ENCODE measurements around the gene EPC2. TPM values are rescaled to one million over a fixed set of nuclear protein-coding genes. Genes with fewer than 3 reads are reported as not detected.

EPC2 gene
- polyA plus RNA-seq, 1 of the 3 experiments (the other 2 are of a cell fraction): 8.8 TPM

- TF ChIP-seq CTCF (IDR thresholded peaks at IDR 0.05): no peak
These were observed 120.3 kb downstream of the EPC2 start (continued) for GRCh38 chr2:148764815-148765214.

- H3K9me3 ChIP-seq: no peaks in the 10 kb centered on the region
- TF ChIP-seq REST (IDR thresholded peaks at IDR 0.05; ENCODE audit: low read depth, low read length) (no peak), GATA2 (CRISPR knock-in tag; IDR thresholded peaks at IDR 0.05) (no peak), FOSL2 (IDR thresholded peaks at IDR 0.05; ENCODE audit: borderline replicate concordance, low read depth) (no peak), CHD2 (IDR thresholded peaks at IDR 0.05; ENCODE audit: low read length, partially characterized antibody) (no peak), NFIC (IDR thresholded peaks at IDR 0.05; ENCODE audit: borderline replicate concordance) (no peak), PBX3 (IDR thresholded peaks at IDR 0.05) (no peak), USF2 (IDR thresholded peaks at IDR 0.05; ENCODE audit: borderline replicate concordance, low read depth, low read length) (no peak)
- CTCF ChIA-PET: interaction anchor here (0.6 kb wide), 1 partner anchor 13 kb away, joined by 3 read pairs; no protein-coding TSS in a partner anchor
- H3K4me3 ChIP-seq (ENCODE audit: low read depth in 2 of 2, low read length in 1 of 2): no peak overlapping the region
- no peak overlapping the region for H3K27ac ChIP-seq (ENCODE audit: low read depth in 2 of 2, low read length in 1 of 2)
- no peak overlapping the region for H2AFZ ChIP-seq (ENCODE audit: low read depth)
- H3K79me2 ChIP-seq (ENCODE audit: insufficient read depth): no peaks in the 10 kb centered on the region
- H3K9ac ChIP-seq: no peak overlapping the region
- no peaks in the 10 kb centered on the region; the same call in 1 of the 2 replicates for H3K9me2 ChIP-seq
- no peak for DNase-seq
- H3K4me2 ChIP-seq: no peak overlapping the region
- H3K36me3 ChIP-seq (replicated peaks in 1 of 2; ENCODE audit: control insufficient read depth in 1 of 2, insufficient read depth in 2 of 2, low read length in 1 of 2): peaks cover 34 to 46% of the 10 kb centered on the region in 2 experiments
- POLR2A ChIA-PET: no interaction called here
- no peaks in the 10 kb centered on the region for H3K27me3 ChIP-seq (ENCODE audit: insufficient read depth)
- H3F3A ChIP-seq (replicated peaks; ENCODE audit: insufficient read depth): no peaks in the 10 kb centered on the region
- H4K20me1 ChIP-seq (ENCODE audit: insufficient read depth): no peaks in the 10 kb centered on the region
- 93% methylated on average over 4 of the region's 4 CpGs for WGBS (ENCODE audit: low lambda C conversion rate)
- no peaks in the 10 kb centered on the region for H3K4me1 ChIP-seq (ENCODE audit: control insufficient read depth in 1 of 2, insufficient read depth in 2 of 2, low read depth in 1 of 2, low read length in 1 of 2)
These were observed 125.5 kb downstream of the EPC2 start for GRCh38 chr2:148770047-148770446.
